Measurements from ENCODE around the gene TSPAN12.

The TSPAN12 gene

DNA sequence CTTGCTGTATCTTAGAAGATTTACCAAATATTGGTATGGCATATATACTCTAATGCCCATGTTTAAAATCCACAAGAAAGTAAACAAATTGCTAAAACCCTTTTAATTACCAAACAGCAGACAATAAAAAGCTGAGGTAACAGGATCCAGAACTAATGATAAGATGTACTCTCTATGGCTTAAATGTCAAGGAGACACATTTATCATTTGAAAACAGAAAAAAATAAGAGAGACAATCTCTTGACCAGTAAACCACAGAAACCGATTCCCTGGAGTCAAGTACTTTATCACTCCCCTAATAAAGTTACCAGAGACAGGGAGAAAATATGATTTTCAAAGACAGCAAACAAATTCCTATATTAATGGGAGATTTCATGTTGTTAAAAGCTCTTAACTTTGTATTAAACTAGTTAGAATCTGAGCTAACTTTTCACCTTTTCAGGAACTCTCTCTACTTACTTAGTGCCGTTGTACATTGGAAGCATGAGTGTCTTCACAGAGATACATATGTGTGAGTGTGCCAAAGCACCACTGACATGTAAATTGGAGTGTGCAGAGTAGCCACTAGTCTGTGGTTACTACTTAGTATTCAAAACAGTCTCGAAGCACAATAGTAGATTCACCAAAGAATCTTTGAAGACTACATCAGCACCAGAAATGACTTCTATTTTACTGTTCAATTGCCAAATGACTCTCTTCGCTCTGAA, 44.2 kb downstream of the TSPAN12 start:
- Mint-ChIP-seq H3K36me3 (ENCODE audit: insufficient read depth) (no peaks in the 10 kb centered on the region), H3K4me3 (no peak overlapping the region), H3K27me3 (peaks cover 34% of the 10 kb centered on the region), H3K27ac (ENCODE audit: low read depth) (no peak overlapping the region), H3K4me1 (no peaks in the 10 kb centered on the region), H3K9me3 (no peaks in the 10 kb centered on the region)
- DNase-seq (ENCODE audit: low spot score in 2 of 2) (no peak), ATAC-seq (replicated peaks; ENCODE audit: extremely low read depth, poor library complexity, severe bottlenecking) (no peak)

DNA sequence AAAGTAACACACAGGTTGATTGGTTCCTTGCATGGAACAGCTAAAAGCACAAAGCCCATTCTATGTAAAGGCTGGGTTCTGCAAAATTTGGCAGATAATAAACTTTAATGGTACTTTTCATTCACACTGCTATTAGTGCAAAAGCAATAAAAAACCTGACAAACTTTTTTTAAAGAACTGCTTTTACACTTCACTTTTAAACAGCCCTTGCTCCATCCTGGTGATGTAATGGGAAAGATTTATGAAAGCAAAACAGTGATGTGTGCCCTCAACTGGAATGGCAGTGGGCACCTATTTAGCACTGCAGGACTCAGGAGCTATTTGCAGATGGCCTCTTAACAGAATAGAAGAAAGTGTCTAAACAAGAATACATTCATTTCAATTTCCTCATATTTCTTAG, 44.9 kb downstream of the TSPAN12 start:
- Mint-ChIP-seq H3K9me3 (no peaks in the 10 kb centered on the region), H3K36me3 (ENCODE audit: insufficient read depth) (no peaks in the 10 kb centered on the region), H3K4me1 (no peaks in the 10 kb centered on the region), H3K4me3 (no peak overlapping the region), H3K27me3 (peaks cover 31% of the 10 kb centered on the region), H3K27ac (ENCODE audit: low read depth) (no peak overlapping the region)
- ATAC-seq (replicated peaks; ENCODE audit: extremely low read depth, poor library complexity, severe bottlenecking) (no peak), DNase-seq (ENCODE audit: low spot score in 2 of 2) (no peak)

DNA sequence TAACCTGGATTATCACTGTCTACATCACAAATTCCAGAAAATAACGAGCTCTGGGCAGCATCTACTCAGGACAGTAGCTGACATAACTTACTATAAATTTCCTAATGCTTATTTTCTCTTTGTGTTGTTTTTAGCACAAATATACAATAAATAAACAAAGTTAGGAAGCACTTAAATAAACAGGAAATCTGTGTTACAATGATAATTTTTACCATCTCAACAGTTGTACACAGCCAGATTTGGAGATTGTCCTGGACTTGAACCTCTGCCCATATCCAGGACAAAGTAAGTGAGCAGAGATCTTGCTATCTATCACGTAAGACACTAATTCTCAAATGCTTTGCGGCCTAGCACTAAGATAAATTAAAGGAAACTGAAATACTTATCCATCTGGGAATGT, 48.7 kb downstream of the TSPAN12 start:
- Mint-ChIP-seq H3K36me3 (ENCODE audit: insufficient read depth) (peaks cover 2% of the 10 kb centered on the region), H3K27ac (ENCODE audit: low read depth) (no peak overlapping the region), H3K4me1 (no peaks in the 10 kb centered on the region), H3K9me3 (no peaks in the 10 kb centered on the region), H3K27me3 (peaks cover 5% of the 10 kb centered on the region), H3K4me3 (no peak overlapping the region)
- DNase-seq (ENCODE audit: low spot score in 2 of 2) = no peak
- no peak for ATAC-seq (replicated peaks; ENCODE audit: extremely low read depth, poor library complexity, severe bottlenecking)

DNA sequence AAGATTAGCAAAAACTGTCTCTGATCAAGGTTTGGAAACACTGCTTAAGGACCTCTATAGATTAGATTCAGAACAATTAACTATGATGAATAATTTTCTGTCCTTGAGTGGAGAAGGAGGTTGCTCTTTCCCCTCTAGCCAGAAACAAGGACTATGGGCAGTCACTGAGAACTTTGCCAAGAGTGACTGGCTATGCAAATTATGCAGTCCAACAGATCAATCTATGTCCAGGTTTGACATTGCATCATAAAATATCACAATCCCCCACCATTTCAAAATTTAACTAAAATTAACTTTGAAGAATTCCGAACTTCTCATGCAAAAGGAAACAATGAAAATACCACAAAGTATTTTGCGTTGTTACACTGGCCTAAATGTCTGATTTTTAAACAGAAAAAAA, 50.6 kb downstream of the TSPAN12 start:
- no peaks in the 10 kb centered on the region for H3K27me3 Mint-ChIP-seq
- no peak overlapping the region for H3K4me3 Mint-ChIP-seq
- peaks cover 2% of the 10 kb centered on the region for H3K36me3 Mint-ChIP-seq (ENCODE audit: insufficient read depth)
- H3K9me3 Mint-ChIP-seq = no peaks in the 10 kb centered on the region
- DNase-seq (ENCODE audit: low spot score in 2 of 2) (no peak), ATAC-seq (replicated peaks; ENCODE audit: extremely low read depth, poor library complexity, severe bottlenecking) (no peak)
- no peak overlapping the region for H3K27ac Mint-ChIP-seq (ENCODE audit: low read depth)
- H3K4me1 Mint-ChIP-seq = no peaks in the 10 kb centered on the region

DNA sequence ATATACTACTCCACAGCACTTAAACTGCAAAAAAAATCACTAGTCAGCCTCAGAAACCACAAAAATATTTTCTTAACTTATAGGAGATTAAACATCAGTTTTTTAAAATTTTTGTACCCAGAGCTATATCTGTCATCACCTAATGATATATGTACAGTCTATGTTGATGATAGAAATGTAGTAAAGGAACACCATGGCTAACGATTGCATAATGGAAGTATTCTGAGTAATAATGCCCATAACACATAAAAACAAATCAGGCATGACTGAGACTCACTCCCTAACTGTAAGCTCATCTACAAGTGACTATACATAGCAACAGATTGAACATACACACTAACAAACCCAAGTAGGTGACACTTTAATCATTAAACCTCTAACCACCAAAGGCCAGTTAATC, 51.3 kb downstream of the TSPAN12 start:
- Mint-ChIP-seq H3K36me3 (ENCODE audit: insufficient read depth) (peaks cover 2% of the 10 kb centered on the region), H3K9me3 (no peaks in the 10 kb centered on the region), H3K4me3 (no peak overlapping the region), H3K4me1 (no peaks in the 10 kb centered on the region), H3K27me3 (no peaks in the 10 kb centered on the region), H3K27ac (ENCODE audit: low read depth) (no peak overlapping the region)
- DNase-seq (ENCODE audit: low spot score in 2 of 2) = no peak
- ATAC-seq (replicated peaks; ENCODE audit: extremely low read depth, poor library complexity, severe bottlenecking) = no peak

DNA sequence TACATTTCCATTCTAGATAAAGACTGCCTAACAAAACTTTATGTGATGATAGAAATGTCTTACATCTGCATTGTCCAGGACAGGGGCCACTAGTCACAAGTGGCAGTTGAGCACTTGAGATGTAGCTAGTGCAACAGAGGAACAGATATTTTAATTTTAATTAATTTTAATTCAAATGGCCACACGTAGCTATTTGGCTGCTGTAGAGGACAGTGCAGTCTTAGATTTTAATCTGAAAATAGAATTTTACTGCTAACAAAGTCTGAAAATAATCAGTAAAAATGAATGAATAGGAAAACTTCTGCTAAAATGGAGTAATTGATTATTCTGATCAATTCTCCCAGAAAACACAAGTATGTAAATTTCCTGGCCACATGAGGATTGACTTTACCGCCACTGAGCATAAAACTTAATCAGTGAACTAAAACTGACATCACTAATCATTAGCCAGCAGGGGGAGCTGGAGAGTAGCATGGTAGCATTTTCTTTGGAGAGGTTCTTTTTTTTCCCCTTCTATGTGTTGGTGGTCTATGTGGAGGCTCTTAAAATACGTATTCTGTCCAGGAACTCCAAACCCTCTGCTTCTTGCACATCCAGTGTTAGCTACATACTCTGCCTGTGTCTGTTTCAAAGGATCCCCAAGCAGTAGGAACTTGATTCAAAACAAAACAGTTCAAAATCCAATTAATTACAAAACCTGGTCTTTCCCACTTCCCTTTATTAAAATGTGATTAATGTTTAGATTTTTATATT, 52.1 kb downstream of the TSPAN12 start:
- ATAC-seq (replicated peaks; ENCODE audit: extremely low read depth, poor library complexity, severe bottlenecking) = peak; percentile 60
- no peaks in the 10 kb centered on the region for H3K9me3 Mint-ChIP-seq
- no peaks in the 10 kb centered on the region for H3K4me1 Mint-ChIP-seq
- H3K27ac Mint-ChIP-seq (ENCODE audit: low read depth) = no peak overlapping the region
- DNase-seq (ENCODE audit: low spot score in 2 of 2) = peak in 1 of 2 donors; percentile 16
- H3K27me3 Mint-ChIP-seq = no peaks in the 10 kb centered on the region
- no peak overlapping the region for H3K4me3 Mint-ChIP-seq
- H3K36me3 Mint-ChIP-seq (ENCODE audit: insufficient read depth) = peaks cover 2% of the 10 kb centered on the region

DNA sequence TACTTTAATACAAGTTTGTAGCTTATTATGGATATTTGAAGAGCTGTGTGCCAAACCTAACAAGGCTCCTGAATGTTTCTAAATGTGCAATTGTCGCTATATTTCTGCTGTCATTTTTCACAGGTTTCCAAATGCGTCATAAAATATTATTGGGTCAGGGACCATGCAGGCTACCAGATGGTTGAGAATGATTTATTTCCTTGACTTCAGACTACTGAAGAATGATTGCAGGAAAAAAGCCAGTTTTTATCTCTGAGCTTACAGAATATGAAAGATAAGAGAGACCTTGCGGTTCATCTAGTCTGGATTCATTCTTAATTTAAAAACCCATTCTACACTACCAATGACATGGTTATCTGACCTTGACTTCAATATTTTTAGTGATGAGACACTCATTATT, 55.2 kb downstream of the TSPAN12 start:
- ATAC-seq (replicated peaks; ENCODE audit: extremely low read depth, poor library complexity, severe bottlenecking) (no peak), DNase-seq (ENCODE audit: low spot score in 2 of 2) (no peak)
- Mint-ChIP-seq H3K9me3 (no peaks in the 10 kb centered on the region), H3K4me1 (no peaks in the 10 kb centered on the region), H3K4me3 (no peak overlapping the region), H3K36me3 (ENCODE audit: insufficient read depth) (peaks cover 2% of the 10 kb centered on the region), H3K27me3 (no peaks in the 10 kb centered on the region), H3K27ac (ENCODE audit: low read depth) (no peak overlapping the region)

DNA sequence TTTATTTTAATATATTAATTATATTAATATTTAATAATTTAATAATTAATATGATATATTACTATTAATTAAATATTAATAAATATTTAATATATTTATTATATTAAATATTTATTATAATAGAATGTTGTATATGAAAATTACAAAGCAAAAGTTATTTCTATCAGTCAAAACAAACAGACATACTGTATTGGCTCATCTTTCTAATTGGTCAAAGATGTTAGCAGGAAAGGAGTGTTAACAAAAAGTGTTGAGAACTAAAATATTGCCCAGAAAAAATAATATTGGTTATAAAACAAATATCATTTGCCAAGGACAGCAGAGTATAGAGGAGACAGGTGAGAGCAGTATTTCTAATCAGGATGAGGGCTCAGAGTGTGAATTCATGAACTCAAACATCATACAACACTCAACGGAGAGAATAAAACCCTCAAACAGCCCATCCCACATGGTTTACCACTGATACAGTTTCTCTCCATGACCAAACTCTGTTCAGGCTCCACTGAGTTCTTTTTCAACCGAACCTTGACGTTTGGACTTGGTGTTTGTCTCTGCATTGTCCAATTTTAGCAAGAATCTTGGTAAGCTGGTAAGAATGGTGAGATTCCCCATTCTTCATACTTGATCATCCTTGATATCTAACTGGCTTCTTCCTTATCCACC, 58.0 kb downstream of the TSPAN12 start:
- no peaks in the 10 kb centered on the region for H3K9me3 Mint-ChIP-seq
- ATAC-seq (replicated peaks; ENCODE audit: extremely low read depth, poor library complexity, severe bottlenecking) = no peak
- H3K27me3 Mint-ChIP-seq = no peaks in the 10 kb centered on the region
- no peak overlapping the region for H3K4me3 Mint-ChIP-seq
- no peaks in the 10 kb centered on the region for H3K4me1 Mint-ChIP-seq
- no peak overlapping the region for H3K27ac Mint-ChIP-seq (ENCODE audit: low read depth)
- H3K36me3 Mint-ChIP-seq (ENCODE audit: insufficient read depth) = no peaks in the 10 kb centered on the region
- DNase-seq (ENCODE audit: low spot score in 2 of 2) = no peak

DNA sequence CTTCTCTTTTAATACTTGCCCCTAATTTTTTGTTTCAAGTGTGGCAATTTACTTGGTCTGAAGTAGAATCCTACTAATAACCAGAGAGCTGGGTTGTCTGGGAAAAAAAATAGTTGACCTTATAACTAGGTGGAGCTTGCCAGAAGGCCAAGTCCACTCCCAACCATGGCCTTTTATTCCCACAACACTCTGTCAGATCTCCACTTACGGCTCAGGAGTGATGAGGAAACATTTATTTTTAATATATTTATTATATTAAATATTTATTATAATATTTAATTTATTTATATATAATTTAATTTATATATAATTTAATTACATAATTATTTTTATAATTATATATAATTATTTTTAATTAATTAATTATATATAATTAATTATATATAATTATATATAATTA, 58.8 kb downstream of the TSPAN12 start:
- H3K27ac Mint-ChIP-seq (ENCODE audit: low read depth) = no peak overlapping the region
- H3K4me3 Mint-ChIP-seq = no peak overlapping the region
- no peaks in the 10 kb centered on the region for H3K36me3 Mint-ChIP-seq (ENCODE audit: insufficient read depth)
- DNase-seq (ENCODE audit: low spot score in 2 of 2) (no peak), ATAC-seq (replicated peaks; ENCODE audit: extremely low read depth, poor library complexity, severe bottlenecking) (no peak)
- no peaks in the 10 kb centered on the region for H3K9me3 Mint-ChIP-seq
- H3K27me3 Mint-ChIP-seq = no peaks in the 10 kb centered on the region
- no peaks in the 10 kb centered on the region for H3K4me1 Mint-ChIP-seq

DNA sequence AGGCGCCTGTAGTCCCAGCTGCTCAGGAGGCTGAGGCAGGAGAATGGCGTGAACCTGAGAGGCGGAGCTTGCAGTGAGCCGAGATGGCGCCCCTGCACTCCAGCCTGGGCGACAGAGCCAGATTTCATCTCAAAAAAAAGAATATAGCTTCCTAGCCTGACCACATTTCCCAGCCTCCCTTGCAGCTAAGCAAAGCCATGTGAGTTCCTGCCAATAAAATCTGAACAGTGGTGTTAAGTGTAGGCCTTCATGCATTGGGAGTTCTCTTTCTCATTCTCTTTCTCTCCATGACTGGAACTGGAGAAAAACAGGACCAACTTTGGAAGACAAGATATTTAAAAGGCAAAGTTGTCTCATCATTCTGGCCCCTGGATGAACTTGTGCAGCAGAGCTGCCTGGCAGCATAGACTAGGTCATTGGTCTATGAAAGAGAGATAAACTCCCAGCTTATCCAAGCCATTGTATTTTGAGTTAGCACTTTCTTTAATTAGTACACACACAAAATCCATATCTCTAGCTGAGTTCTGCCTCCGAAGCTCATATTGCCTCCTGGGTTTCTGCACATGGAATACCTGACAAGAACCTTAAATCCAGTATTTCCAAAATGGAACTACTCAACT, 60.8 kb downstream of the TSPAN12 start:
- H3K4me3 Mint-ChIP-seq = no peak overlapping the region
- no peak overlapping the region for H3K27ac Mint-ChIP-seq (ENCODE audit: low read depth)
- no peak for DNase-seq (ENCODE audit: low spot score in 2 of 2)
- H3K27me3 Mint-ChIP-seq = no peaks in the 10 kb centered on the region
- peaks cover 2% of the 10 kb centered on the region for H3K36me3 Mint-ChIP-seq (ENCODE audit: insufficient read depth)
- H3K9me3 Mint-ChIP-seq = no peaks in the 10 kb centered on the region
- H3K4me1 Mint-ChIP-seq = no peaks in the 10 kb centered on the region
- no peak for ATAC-seq (replicated peaks; ENCODE audit: extremely low read depth, poor library complexity, severe bottlenecking)

DNA sequence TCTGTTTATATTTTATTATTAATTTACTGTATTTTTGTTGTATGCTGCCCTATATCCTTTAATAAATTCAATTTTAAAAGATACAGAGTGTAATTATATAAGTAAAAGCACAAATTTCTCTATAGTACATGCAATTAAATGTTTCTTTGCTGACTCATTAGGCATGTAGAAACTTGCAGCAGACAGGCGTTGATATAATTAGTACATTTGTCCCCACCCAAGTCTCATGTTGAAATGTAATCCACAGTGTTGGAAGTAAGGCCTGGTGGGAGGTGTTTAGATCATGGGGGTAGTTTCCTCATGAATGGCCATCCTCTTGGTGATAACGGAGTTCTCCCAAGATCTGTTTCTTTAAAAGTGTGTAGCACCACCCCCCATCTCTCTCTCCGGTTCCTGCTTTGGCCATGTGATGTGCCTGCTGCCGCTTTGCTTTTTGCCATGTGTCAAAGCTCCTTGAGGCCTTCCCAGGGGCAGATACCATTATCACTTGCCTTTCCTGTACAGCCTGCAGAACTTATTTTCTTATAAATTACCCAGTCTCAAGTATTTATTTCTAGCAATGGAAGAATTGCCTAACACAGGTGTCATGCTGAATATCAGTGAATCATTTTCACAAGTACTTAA, 63.7 kb downstream of the TSPAN12 start:
- Mint-ChIP-seq H3K4me1 (no peaks in the 10 kb centered on the region), H3K9me3 (no peaks in the 10 kb centered on the region), H3K36me3 (ENCODE audit: insufficient read depth) (peaks cover 2% of the 10 kb centered on the region), H3K27ac (ENCODE audit: low read depth) (no peak overlapping the region), H3K27me3 (peaks cover 12% of the 10 kb centered on the region), H3K4me3 (no peak overlapping the region)
- no peak for DNase-seq (ENCODE audit: low spot score in 2 of 2)
- no peak for ATAC-seq (replicated peaks; ENCODE audit: extremely low read depth, poor library complexity, severe bottlenecking)

DNA sequence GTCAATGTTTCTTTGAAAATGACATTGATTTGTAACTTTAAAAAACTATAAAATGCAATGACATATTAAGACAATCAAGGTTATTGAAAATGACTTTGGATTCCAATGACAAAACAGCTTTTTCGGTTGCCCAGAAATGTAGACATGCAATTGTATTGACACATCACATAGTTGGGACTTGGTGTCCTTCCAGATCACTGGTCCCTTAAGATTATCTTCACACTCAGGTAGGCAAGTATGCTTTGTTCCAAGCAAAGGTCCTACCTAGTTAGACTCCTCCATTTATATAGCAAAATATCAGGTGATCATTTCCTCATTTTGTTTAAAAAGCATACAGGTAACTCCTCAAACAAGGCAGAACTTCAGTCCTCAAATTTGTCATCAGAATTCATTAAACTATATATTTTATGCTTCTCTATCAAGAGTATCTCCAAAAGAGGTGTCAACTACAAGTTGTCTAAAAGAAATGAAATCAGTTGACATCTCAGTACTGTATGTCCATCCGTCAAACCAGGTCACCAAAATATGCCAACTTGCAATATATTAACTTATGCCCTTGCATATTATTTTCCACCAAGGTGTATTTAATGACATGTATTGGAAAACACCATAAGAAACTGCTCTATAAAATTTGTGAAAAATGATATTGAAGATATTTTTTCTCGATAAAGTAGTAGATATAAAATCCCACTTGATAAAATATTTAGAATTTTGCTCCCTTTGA, 64.6 kb downstream of the TSPAN12 start:
- no peak for ATAC-seq (replicated peaks; ENCODE audit: extremely low read depth, poor library complexity, severe bottlenecking)
- no peak for DNase-seq (ENCODE audit: low spot score in 2 of 2)
- Mint-ChIP-seq H3K27ac (ENCODE audit: low read depth) (no peak overlapping the region), H3K36me3 (ENCODE audit: insufficient read depth) (peaks cover 2% of the 10 kb centered on the region), H3K4me3 (no peak overlapping the region), H3K9me3 (no peaks in the 10 kb centered on the region), H3K4me1 (no peaks in the 10 kb centered on the region), H3K27me3 (peaks cover 12% of the 10 kb centered on the region)

All from central memory CD8-positive, alpha-beta T cell (primary cell).